Smooth muscle cell of the brain vasculature (primary cell): ENCODE results near the gene WDR49.

Source experiments
- DNase-seq: peaks from one replicate; pipeline ENCODE4 v3.0.0-alpha.2; 2012; ENCODE audit warnings: low read depth, low spot score

WDR49 gene

GRCh38 chr3:167489571-167489970 lies 164.2 kb downstream of the WDR49 start:
- DNase-seq: no peak

GRCh38 chr3:167487556-167487955 lies 166.2 kb downstream of the WDR49 start:
- no peak for DNase-seq

GRCh38 chr3:167484551-167484950 lies 169.2 kb downstream of the WDR49 start:
- DNase-seq: no peak

- DNase-seq: no peak
Measured at GRCh38 chr3:167483708-167484475, 169.8 kb downstream of the WDR49 start.

- no peak for DNase-seq
Measured at GRCh38 chr3:167481164-167481563, 172.6 kb downstream of the WDR49 start.

DNA sequence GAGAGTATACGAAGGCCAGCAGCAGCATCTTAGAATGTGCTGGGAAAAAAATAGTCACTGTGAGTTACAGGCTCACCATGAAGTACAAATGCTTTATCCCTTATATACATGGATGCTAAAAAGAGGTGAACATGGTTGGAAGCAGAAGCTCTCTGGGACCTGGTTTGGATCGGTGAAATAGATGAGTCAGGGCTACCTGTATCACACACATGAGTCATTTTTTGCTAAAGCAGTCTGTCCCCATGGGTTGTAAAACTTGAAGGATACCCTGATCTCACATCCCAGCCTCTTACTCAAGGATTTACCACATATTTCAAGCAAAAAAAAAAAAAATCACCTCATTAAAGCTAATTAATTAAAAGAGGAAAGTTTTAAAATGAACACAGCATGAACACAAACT lies 173.0 kb downstream of the WDR49 start:
- DNase-seq: no peak

DNA sequence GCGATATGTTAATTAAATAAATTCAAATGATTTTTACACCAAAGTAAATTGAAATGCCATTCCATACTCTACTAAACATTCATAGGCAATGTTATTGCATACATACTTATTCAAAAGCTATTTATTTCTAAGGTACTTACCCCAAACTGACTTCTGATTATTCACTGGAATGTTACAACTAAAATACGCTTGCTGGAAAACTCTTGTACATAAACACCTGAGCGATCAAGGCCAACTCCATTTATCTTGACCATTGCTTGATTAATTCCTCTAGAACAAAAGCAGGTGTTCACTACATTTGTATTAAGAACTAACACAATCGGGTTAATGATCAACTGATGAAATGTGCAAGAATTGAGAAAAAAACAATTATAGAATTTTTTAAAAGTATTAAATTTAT lies 179.9 kb downstream of the WDR49 start, which contains the start of gene SERPINI2:
TSS of gene SERPINI2 (minus strand) at position 180 of the 400 bp plus-strand sequence. CDS start 2,208 bp downstream, outside the sequence.
- DNase-seq: no peak

DNA sequence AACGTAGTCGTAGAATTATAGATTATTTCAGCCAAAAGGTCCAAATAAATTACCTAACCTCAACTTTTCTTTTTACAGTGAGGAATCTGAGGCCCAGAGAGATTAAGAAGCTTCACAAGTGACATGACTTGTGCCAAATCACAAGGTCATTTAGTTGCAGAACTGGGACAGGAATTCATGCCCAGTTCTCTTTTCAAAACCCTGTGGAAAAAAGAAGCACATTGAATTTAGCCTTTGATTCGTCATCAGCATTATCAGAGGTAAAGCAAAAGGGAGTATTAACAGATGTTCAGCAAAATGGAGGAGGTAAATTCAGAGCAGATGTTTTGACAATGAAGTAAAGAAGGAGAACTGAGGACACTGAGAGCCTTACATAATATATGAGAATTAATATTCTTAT lies 184.4 kb downstream of the WDR49 start:
- no peak for DNase-seq

GRCh38 chr3:167467848-167468611 lies 185.7 kb downstream of the WDR49 start:
- no peak for DNase-seq

DNA sequence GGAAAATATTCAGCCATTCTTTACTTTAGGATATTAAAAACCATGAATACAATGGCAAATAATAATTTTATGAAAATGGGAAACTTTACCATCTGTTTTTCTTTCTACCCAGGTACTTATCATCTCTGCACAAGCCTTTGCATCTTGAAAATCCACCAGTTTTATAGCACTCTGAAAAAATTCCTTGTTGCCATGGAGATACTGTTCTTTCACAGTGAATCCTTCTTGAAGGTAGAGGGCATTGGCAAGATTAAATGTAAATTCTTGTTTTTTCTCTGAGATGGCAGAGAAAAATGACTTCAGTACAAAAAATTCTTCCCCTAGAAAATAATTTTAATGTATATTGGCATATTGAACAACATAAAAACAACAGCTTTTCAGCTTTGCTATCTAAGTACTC lies 186.8 kb downstream of the WDR49 start:
- DNase-seq: no peak

GRCh38 chr3:167456157-167456799 lies 197.5 kb downstream of the WDR49 start:
- DNase-seq: no peak

DNA sequence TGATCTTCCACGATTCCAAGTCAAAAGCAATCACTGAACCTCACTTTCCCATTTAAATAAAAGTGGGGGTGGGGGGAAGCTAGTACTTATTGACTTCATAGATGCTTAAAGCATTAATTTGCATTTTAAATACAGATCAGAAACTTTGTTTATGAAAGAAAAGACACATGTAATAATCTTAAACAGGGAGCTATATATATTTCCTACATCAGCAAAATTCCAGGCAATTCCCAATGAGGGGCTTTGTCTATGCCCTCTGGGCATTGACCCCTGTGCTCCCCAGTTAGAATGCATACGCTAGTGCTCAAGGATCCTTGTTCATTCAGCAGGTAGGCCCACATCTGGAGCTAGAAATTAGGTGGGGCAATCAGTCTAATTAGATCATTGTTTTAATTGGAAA lies 199.9 kb downstream of the WDR49 start:
- no peak for DNase-seq

DNA sequence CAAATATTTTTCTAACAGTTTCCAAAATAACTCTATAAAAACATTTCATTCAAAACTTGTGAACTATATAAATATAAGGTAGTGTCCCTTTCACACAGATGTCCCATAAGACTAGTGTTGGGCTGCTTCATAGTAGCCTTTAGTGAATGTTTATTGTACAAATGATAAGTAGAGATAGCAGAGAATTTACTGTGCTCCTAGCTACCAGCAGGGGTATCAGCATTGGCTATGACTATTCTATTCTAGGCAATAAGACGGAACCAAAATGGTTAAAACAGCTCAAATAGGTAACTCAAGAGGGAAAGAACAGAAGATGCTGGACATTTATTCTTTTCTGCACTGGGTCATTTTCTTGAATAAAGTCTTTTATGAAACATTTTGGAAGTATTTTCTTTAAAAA lies 202.5 kb downstream of the WDR49 start:
- DNase-seq: no peak

- DNase-seq: no peak
Measured at GRCh38 chr3:167450675-167451074, 203.1 kb downstream of the WDR49 start.

DNA sequence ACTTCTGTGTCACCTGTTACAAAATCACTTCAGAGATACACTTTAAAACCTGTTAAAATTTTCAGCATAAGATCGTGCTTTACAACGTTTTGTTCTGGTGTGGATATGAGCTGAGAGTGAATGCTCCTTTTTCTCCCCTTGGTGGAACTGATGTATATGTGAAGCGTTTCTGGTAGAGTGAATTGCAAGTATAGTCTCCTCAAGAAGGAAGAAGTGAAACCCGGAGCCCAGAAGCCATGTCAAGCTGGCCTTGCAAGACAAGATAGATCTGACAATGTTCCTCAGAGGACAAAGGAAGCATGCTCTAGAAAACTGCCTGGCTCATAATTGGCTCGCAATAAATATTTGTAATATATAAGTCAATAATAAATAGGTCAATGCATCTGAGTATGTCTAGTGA lies 203.5 kb downstream of the WDR49 start:
- no peak for DNase-seq

GRCh38 chr3:167445491-167445890 lies 208.3 kb downstream of the WDR49 start:
- DNase-seq: no peak

DNA sequence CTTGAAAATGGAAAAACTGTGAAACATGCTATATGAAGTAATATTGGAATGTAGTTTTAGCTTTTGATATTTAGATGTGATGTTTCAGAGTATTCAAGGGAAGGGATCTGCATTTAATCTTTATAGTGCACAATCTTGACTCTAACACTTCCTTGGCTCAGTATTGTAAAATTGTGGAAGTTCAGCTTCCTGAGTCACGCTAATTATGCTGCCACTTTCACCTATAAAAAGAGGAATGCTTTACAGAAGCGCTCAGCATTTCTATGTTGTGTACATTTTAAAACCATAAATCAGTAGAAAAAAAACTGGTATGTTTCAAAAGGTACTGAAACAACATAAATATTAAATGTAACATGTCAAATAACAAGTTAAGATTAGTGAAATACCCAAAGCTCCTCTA lies 212.5 kb downstream of the WDR49 start:
- DNase-seq: no peak

DNA sequence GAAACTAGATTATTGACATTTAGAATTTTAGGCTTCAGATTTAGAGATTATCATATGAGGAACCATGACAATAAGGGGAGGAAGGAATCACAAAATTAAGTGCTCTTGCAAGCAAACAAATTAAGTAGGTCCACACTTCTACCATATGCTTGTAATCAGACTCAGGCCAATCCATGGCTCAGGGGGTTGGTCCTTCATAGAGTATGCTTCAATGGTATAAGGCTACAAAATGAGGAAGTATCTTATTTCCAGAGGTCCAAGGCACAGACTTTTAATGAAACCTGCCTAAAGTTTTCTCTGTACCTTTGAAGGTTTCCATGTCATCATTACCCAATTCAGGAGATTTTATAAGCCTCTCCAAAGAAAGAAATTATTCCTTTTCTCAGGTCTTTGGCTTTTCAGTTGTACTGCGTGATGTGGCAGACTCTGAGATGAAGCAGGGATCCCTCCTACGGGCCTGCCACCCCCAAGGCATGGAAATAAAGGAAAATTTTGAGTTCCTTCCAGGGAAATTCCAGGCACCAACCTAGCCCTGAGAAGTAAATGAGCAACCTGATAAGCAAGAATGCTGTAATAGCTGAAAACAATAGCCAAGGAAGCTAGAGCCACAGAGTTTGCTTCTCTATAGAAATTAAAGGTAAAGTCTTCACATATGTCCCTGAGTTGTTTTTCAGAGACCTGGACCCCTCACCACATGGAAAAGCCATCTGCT lies 216.2 kb downstream of the WDR49 start:
- DNase-seq: no peak
